Measurements from ENCODE around the gene PCDHGB2.

DNA sequence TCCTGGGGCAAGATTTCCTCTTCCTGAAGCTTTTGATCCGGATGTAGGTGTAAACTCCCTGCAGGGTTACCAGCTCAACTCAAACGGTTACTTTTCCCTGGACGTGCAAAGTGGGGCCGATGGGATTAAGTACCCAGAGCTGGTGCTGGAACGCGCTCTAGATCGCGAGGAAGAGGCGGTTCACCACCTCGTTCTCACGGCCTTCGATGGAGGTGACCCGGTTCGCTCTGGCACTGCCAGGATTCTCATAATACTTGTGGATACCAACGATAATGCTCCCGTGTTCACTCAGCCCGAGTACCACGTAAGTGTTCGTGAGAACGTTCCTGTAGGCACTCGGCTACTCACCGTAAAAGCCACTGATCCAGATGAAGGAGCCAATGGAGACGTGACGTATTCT lies 4.2 kb upstream of the PCDHGB2 start:
- TF ChIP-seq, protein P1, sequence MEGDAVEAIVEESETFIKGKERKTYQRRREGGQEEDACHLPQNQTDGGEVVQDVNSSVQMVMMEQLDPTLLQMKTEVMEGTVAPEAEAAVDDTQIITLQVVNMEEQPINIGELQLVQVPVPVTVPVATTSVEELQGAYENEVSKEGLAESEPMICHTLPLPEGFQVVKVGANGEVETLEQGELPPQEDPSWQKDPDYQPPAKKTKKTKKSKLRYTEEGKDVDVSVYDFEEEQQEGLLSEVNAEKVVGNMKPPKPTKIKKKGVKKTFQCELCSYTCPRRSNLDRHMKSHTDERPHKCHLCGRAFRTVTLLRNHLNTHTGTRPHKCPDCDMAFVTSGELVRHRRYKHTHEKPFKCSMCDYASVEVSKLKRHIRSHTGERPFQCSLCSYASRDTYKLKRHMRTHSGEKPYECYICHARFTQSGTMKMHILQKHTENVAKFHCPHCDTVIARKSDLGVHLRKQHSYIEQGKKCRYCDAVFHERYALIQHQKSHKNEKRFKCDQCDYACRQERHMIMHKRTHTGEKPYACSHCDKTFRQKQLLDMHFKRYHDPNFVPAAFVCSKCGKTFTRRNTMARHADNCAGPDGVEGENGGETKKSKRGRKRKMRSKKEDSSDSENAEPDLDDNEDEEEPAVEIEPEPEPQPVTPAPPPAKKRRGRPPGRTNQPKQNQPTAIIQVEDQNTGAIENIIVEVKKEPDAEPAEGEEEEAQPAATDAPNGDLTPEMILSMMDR (IDR thresholded peaks at IDR 0.05) = no peak
- no peak for TF ChIP-seq POLR2A (IDR thresholded peaks at IDR 0.05)

All from body of pancreas (tissue), 4 donors.